Measurements from ENCODE around the gene CLTB. TPM values are rescaled to one million over a fixed set of nuclear protein-coding genes. Genes with fewer than 3 reads are reported as not detected.

CLTB gene
- total RNA-seq, 1 experiment from 2014 or later, result 34.5 TPM

DNA sequence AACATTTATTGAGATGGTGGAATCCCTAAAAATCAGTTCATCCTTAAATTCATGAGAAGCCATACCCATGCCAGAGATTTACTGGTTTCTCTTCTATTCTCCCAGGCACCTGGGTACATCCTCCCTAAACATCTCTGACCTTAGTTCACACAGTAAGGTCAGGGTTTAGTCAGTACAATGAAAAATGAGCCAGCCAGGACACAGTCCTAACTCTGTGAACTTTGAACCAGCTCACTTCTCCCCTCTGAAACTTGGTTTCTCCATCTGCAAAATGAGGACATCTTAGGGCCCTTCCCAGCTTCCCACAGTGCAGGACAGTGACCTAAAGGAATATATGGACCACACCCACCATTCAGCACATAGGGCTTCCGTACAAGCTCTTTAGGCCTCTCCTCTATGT, 29.8 kb downstream of the CLTB start:
- Histone ChIP-seq H2AK5ac (ENCODE audit: insufficient read length, low read length) (no peak overlapping the region), H2BK20ac (ENCODE audit: low read depth, low read length, poor library complexity, severe bottlenecking) (no peak overlapping the region), H3K27ac (ENCODE audit: insufficient read length, low read depth, low read length) (no peak overlapping the region), H3K56ac (ENCODE audit: insufficient read length, low read depth, low read length) (no peak overlapping the region), H4K91ac (ENCODE audit: insufficient read length, low read depth, low read length) (no peak overlapping the region), H4K20me1 (ENCODE audit: control insufficient read depth, insufficient read depth, insufficient read length) (no peaks in the 10 kb centered on the region), H3K27me3 (ENCODE audit: insufficient read depth, low read length) (no peaks in the 10 kb centered on the region), H4K5ac (ENCODE audit: insufficient read length, low read depth, low read length) (no peak overlapping the region), H2BK12ac (ENCODE audit: insufficient read length, low read depth, low read length) (no peak overlapping the region), H2BK120ac (ENCODE audit: low read depth, low read length, poor library complexity, severe bottlenecking) (no peak overlapping the region), H3T11ph (ENCODE audit: low read length) (no peak overlapping the region), H3K4me1 (ENCODE audit: insufficient read depth, low read length) (no peaks in the 10 kb centered on the region), H2AFZ (ENCODE audit: low read length) (no peak overlapping the region), H3K79me1 (ENCODE audit: insufficient read depth, low read depth, low read length, poor library complexity, severe bottlenecking) (no peaks in the 10 kb centered on the region), H2BK5ac (ENCODE audit: insufficient read length, low read length) (no peak overlapping the region), H3K4ac (ENCODE audit: low read depth, low read length) (no peak overlapping the region), H3K9ac (ENCODE audit: extremely low read depth, insufficient read length, low read length) (no peak overlapping the region), H4K8ac (replicated peaks; ENCODE audit: insufficient read length, low read depth, low read length) (no peak overlapping the region), H3K14ac (ENCODE audit: insufficient read depth, low read length) (no peak overlapping the region), H3K9me3 (ENCODE audit: control insufficient read depth, low read depth, low read length) (no peaks in the 10 kb centered on the region), H2BK15ac (ENCODE audit: low read depth, low read length) (no peak overlapping the region), H3K18ac (ENCODE audit: insufficient read length, low read depth, low read length) (no peak overlapping the region), H3K23me2 (ENCODE audit: insufficient read length, low read depth, low read length, poor library complexity, severe bottlenecking) (peaks cover 7% of the 10 kb centered on the region), H3K23ac (ENCODE audit: insufficient read length, low read depth, low read length) (no peak overlapping the region), H3K79me2 (ENCODE audit: insufficient read depth, low read length) (peaks cover 8% of the 10 kb centered on the region; the same call in 1 of the 2 replicates), H3K4me2 (ENCODE audit: insufficient read depth, insufficient read length, low read length) (no peak overlapping the region)
- Mint-ChIP-seq H3K27ac (0 out of 7 replicates have a peak overlapping the region, but pooled peaks of 2 of the 3 experiments have one; percentile 27 to 54), H3K9me3 (peaks cover 0 to 3% of the 10 kb centered on the region in 2 experiments; a peak in 1 of 5 replicates), H3K27me3 (ENCODE audit: low read depth) (no peaks in the 10 kb centered on the region), H3K36me3 (ENCODE audit: insufficient read depth in 1 of 3, low read depth in 3 of 3) (peaks cover 30 to 69% (median 43%) of the 10 kb centered on the region in 3 experiments), H3K4me3 (peak overlapping the region; percentile 97 to 99), H3K4me1 (peaks cover 12% of the 10 kb centered on the region in 2 experiments)
- no peak for TF ChIP-seq CTCF (conservative IDR thresholded peaks at IDR 0.05)
- no peak for DNase-seq
- no CpG with 5 or more reads among the region's 1 CpG for WGBS (ENCODE audit: extremely low coverage, insufficient read length, low lambda C conversion rate)

All from H9 (cell line).